ENCODE measurements around the gene CCDC170.

CCDC170 gene

DNA sequence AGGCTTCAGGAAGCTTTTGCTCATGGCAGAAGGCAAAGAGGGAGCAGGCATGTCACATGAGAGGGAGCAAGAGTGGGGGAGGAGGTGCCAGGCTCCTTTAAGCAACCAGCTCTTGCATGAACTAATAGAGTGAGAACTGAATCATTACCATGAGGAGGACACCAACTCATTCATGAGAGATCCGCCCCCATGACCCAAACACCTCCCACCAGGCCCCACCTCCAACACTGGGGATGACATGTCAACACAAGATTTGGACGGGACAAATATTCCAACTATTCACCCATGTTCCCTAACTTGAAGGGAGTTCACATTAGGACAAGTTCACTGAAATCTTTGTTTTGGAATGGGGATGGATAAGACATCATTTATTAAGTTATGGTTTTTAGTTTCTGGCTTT is 158.5 kb downstream of the CCDC170 start:
- DNase-seq (ENCODE audit: low read depth): no peak
- no peak overlapping the region for H3K4me3 ChIP-seq (ENCODE audit: control insufficient read depth, low read depth, low read length)
- TF ChIP-seq CTCF (conservative IDR thresholded peaks at IDR 0.05; ENCODE audit: control insufficient read depth, insufficient read depth, low read depth, low read length): no peak

- H3K4me3 ChIP-seq (ENCODE audit: control insufficient read depth, low read depth, low read length): no peak overlapping the region
- DNase-seq (ENCODE audit: low read depth): no peak
- no peak for TF ChIP-seq CTCF (conservative IDR thresholded peaks at IDR 0.05; ENCODE audit: control insufficient read depth, insufficient read depth, low read depth, low read length)
Observed at GRCh38 chr6:151655099-151655498, 161.3 kb downstream of the CCDC170 start.

DNA sequence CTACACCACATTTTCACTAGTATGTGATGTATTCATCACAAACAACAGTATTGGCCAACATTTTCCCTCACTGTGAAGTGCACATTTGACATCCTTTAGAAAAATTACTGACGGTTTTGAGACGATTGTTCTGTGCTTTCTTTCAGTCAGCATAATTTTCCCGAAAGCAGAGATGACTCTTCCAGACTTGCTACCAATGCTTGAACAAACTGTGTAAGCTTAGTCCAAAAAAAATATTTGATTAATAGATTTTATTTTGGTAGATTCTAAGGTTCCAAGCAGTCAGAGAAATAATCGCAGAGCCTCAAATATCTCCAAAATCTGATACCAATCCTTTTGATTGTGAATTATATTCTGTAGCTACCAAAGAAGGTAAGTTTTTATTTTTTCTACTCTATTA is 162.6 kb downstream of the CCDC170 start:
- no peak for DNase-seq (ENCODE audit: low read depth)
- no peak for TF ChIP-seq CTCF (conservative IDR thresholded peaks at IDR 0.05; ENCODE audit: control insufficient read depth, insufficient read depth, low read depth, low read length)
- no peak overlapping the region for H3K4me3 ChIP-seq (ENCODE audit: control insufficient read depth, low read depth, low read length)

GRCh38 chr6:151658091-151658490 is 164.3 kb downstream of the CCDC170 start:
- DNase-seq (ENCODE audit: low read depth): no peak
- H3K4me3 ChIP-seq (ENCODE audit: control insufficient read depth, low read depth, low read length): no peak overlapping the region
- TF ChIP-seq CTCF (conservative IDR thresholded peaks at IDR 0.05; ENCODE audit: control insufficient read depth, insufficient read depth, low read depth, low read length): no peak

DNA sequence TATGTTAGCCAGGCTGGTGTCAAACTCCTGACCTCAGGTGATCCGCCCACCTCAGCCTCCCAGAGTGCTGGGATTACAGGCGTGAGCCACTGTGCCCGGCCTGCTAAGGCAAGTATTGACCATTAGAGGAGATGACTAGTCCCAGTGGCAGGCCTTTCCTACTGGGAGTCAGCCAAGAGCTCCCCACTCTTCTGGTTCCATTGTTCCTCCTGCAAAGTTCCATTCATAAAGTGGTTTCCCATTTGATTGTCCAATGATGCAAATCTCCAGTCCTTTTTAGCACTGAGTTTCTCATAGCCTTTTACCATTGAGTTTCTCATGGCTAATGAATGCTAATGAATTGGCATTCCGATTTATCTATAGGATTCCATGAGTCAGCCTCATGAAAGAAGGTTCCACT is 165.4 kb downstream of the CCDC170 start:
- DNase-seq (ENCODE audit: low read depth): no peak
- H3K4me3 ChIP-seq (ENCODE audit: control insufficient read depth, low read depth, low read length): no peak overlapping the region
- no peak for TF ChIP-seq CTCF (conservative IDR thresholded peaks at IDR 0.05; ENCODE audit: control insufficient read depth, insufficient read depth, low read depth, low read length)

GRCh38 chr6:151661509-151661908 is 167.7 kb downstream of the CCDC170 start:
- no peak overlapping the region for H3K4me3 ChIP-seq (ENCODE audit: control insufficient read depth, low read depth, low read length)
- DNase-seq (ENCODE audit: low read depth): no peak
- TF ChIP-seq CTCF (conservative IDR thresholded peaks at IDR 0.05; ENCODE audit: control insufficient read depth, insufficient read depth, low read depth, low read length): no peak

DNA sequence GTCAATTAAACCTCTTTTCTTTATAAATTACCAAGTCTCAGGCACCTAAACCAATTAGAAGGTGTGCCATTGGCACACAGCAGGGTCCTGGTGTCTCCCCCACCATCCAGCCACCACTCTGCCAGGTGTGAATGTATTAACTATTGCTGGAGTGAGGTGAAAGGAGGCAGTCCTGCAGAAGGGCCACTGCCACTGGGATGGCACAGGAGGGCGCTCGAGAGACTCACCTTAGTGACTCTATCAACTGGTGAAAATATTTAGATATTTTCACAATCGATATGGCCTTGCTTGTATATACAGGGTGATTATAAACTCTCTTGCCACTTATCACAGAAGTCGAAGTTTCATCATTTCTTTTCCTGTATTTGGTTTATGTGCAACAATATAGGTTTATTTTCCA is 168.1 kb downstream of the CCDC170 start:
- no peak overlapping the region for H3K4me3 ChIP-seq (ENCODE audit: control insufficient read depth, low read depth, low read length)
- TF ChIP-seq CTCF (conservative IDR thresholded peaks at IDR 0.05; ENCODE audit: control insufficient read depth, insufficient read depth, low read depth, low read length): no peak
- DNase-seq (ENCODE audit: low read depth): no peak

All from fibroblast of mammary gland (primary cell).